ENCODE data around the gene PKHD1.

DNA sequence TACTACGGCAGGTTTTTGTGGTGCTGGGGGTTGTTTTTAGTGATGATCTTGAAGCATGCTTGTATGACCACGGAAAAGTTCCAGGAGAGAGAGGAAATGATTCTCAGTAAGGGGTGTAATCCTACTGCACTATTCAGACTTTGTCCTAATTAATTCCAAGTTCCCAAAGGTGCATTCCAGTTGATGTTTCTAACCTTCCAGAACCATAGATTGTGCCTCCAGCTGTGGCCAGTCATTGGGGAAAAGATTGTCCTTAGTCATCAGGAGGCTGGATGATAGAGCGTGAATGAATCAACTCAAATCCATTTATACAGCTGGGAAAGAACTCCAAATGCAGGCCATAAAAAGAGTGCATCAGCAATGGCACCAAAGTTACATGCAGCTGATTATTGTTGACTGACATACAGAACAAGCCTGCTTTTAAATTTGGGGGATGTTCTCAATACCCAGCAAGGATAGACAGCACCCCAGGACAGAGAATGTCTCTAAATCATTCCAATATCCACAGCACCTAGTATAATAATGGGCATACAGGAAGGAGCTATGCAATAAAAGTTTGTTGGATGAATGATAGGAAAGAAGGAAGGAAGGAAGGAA, 27.8 kb upstream of the PKHD1 start:
- TF ChIP-seq FOXM1 (IDR thresholded peaks at IDR 0.05; ENCODE audit: borderline replicate concordance) (no peak), BHLHE40 (IDR thresholded peaks at IDR 0.05; ENCODE audit: borderline replicate concordance) (no peak), TARDBP (IDR thresholded peaks at IDR 0.05) (no peak), ARNT (IDR thresholded peaks at IDR 0.05) (no peak), FOXK2 (IDR thresholded peaks at IDR 0.05) (no peak), HDGF (IDR thresholded peaks at IDR 0.05; ENCODE audit: borderline replicate concordance) (no peak), SP1 (IDR thresholded peaks at IDR 0.05) (no peak), SUZ12 (IDR thresholded peaks at IDR 0.05) (no peak), L3MBTL2 (conservative IDR thresholded peaks at IDR 0.05) (no peak), ELF4 (IDR thresholded peaks at IDR 0.05) (no peak), CTBP1 (IDR thresholded peaks at IDR 0.05; ENCODE audit: borderline replicate concordance) (no peak), NFRKB (IDR thresholded peaks at IDR 0.05) (no peak), LEF1 (IDR thresholded peaks at IDR 0.05; ENCODE audit: borderline replicate concordance) (no peak)
- TF ChIP-seq, protein P1, sequence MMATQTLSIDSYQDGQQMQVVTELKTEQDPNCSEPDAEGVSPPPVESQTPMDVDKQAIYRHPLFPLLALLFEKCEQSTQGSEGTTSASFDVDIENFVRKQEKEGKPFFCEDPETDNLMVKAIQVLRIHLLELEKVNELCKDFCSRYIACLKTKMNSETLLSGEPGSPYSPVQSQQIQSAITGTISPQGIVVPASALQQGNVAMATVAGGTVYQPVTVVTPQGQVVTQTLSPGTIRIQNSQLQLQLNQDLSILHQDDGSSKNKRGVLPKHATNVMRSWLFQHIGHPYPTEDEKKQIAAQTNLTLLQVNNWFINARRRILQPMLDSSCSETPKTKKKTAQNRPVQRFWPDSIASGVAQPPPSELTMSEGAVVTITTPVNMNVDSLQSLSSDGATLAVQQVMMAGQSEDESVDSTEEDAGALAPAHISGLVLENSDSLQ (IDR thresholded peaks at IDR 0.05): no peak
